ENCODE results near the gene SLBP. TPM values are rescaled to one million over a fixed set of nuclear protein-coding genes. Genes with fewer than 3 reads are reported as not detected.

Gene SLBP
- total RNA-seq, 2 experiments from 2014 or later: 115 to 117 TPM

DNA sequence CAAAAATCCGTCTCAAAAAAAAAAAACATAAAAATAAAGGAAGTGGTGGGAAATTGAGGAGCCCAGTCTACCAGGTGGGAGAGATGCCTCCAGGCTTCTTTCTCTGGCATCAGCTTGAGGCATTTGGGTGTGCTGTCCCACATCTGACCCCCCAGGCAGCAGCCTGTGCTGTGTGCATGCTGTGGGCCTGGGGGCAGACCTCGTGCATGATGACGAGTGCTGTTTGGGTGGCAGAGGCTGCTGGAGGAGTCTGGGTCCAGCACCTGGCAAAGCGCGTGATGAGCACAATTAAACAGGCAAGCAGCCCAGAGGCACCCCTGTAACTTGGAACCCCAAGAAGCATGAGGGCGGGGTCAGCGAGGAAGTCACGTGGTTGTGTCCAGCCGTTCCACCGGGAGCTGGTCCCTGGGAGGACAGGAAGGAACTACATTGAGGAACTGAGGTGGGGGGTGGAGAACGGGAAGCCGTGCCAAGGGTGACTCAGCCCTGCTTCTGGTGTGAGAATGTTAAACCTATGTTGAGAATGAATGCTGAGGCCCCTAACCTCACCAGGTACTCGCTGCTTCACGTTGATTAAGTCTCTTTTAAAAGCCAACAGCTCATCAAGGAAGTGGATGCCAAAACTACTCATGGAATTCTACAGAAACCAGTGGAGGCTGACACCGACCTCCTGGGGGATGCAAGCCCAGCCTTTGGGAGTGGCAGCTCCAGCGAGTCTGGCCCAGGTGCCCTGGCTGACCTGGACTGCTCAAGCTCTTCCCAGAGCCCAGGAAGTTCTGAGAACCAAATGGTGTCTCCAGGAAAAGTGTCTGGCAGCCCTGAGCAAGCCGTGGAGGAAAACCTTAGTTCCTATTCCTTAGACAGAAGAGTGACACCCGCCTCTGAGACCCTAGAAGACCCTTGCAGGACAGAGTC is 15.3 kb upstream of the SLBP start:
- ChIA-PET CTCF (interaction anchor here (0.8 to 15.4 kb wide), 8 partner anchors 14 to 70 kb away, joined by 3 to 257 read pairs (median 3); no protein-coding TSS in a partner anchor), POLR2A (interaction anchor here (0.8 to 11.2 kb wide), 7 partner anchors 12 to 145 kb away, joined by 3 to 190 read pairs (median 3); partner anchors contain the start of gene SLBP)
- TF ChIP-seq CTCF (IDR thresholded peaks at IDR 0.05): no peak
- peaks cover 70% of the 10 kb centered on the region for H3K36me3 Mint-ChIP-seq (ENCODE audit: low read depth)
- ATAC-seq: no peak
- peaks cover 59% of the 10 kb centered on the region for H3K4me1 Mint-ChIP-seq (ENCODE audit: low read depth)
- no peaks in the 10 kb centered on the region for H3K27me3 Mint-ChIP-seq
- intact Hi-C loops (cut with micrococcal nuclease): loop anchor here (2.0 kb wide), 1 partner anchor 35 kb away; no protein-coding TSS in a partner anchor
- no peak overlapping the region for H3K27ac Mint-ChIP-seq
- DNase-seq: no peak
- no peak overlapping the region for H3K4me3 Mint-ChIP-seq
- no peaks in the 10 kb centered on the region for H3K9me3 Mint-ChIP-seq

DNA sequence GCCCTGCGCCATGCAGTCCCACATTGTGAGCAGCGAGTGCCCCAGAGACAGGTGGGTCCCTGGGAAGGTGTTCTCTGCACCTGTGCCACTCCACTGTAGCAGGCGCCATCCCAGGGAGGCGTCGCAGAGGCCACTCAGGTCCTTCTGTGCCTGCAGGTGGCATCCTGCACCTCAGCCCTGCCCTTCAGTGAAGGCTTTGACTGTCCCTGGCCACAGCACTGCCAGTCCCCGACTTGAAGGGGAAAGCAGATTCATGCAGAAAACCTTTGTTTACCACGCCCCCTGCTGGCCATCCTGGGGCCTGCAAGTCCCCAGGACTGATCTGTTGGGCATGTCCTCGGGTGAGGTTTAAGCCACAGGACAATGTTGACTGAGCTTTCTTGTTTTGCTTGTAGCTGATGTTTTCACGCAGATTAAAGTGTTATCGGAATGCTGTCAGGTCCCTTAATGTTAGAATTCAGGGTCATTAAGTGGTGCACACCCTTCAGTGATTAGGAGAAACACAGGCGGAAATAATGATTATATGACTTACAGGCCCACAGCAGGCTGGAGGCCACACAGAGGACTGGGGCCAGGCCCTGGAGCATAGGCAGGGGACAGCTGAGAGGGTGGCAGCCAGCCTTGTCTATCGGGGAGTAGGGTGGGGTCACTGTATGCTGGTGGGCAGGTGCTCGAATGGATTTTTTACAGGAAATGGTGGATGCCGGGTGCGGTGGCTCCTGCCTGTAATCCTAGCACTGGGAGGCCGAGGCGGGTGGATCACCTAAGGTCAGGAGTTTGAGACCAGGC is 14.2 kb upstream of the SLBP start:
- CTCF ChIA-PET: interaction anchor here (0.6 to 15.4 kb wide), 14 partner anchors 9 to 150 kb away, joined by 3 to 257 read pairs (median 4); partner anchors contain the start of gene SLBP
- no peak overlapping the region for H3K4me3 Mint-ChIP-seq

GRCh38 chr4:1725521-1725920 is 13.4 kb upstream of the SLBP start:
- Mint-ChIP-seq H3K4me3 (no peak overlapping the region), H3K4me1 (ENCODE audit: low read depth) (peaks cover 53% of the 10 kb centered on the region), H3K27me3 (no peaks in the 10 kb centered on the region), H3K36me3 (ENCODE audit: low read depth) (peaks cover 66% of the 10 kb centered on the region), H3K9me3 (no peaks in the 10 kb centered on the region), H3K27ac (peak overlapping the region; percentile 55)
- ChIA-PET POLR2A (interaction anchor here (0.8 to 11.2 kb wide), 4 partner anchors 15 to 33 kb away, joined by 3 to 190 read pairs (median 4); partner anchors contain the start of gene SLBP), CTCF (interaction anchor here (0.8 to 15.4 kb wide), 7 partner anchors 8 to 42 kb away, joined by 3 to 257 read pairs (median 5); partner anchors contain the start of gene SLBP)
- intact Hi-C loops (cut with micrococcal nuclease): no loop called here
- no peak for TF ChIP-seq CTCF (IDR thresholded peaks at IDR 0.05)
- ATAC-seq (no peak), DNase-seq (no peak)

More for the DNA sequence above, 14.2 kb upstream of the SLBP start:
- TF ChIP-seq CTCF (IDR thresholded peaks at IDR 0.05): peak; percentile 95
- intact Hi-C loops (cut with micrococcal nuclease): loop anchor here (2.0 kb wide), 1 partner anchor 34 kb away; no protein-coding TSS in a partner anchor
- ATAC-seq (peak; percentile 29), DNase-seq (peak; percentile 95)
- peaks cover 58% of the 10 kb centered on the region for H3K4me1 Mint-ChIP-seq (ENCODE audit: low read depth)
- peaks cover 70% of the 10 kb centered on the region for H3K36me3 Mint-ChIP-seq (ENCODE audit: low read depth)
- POLR2A ChIA-PET: interaction anchor here (0.8 to 11.2 kb wide), 5 partner anchors 13 to 34 kb away, joined by 3 to 190 read pairs (median 4); partner anchors contain the start of gene SLBP
- H3K27me3 Mint-ChIP-seq: no peaks in the 10 kb centered on the region
- peak overlapping the region; percentile 73 for H3K27ac Mint-ChIP-seq
- no peaks in the 10 kb centered on the region for H3K9me3 Mint-ChIP-seq

GRCh38 chr4:1723131-1723801 is 11.1 kb upstream of the SLBP start:
- intact Hi-C loops (cut with micrococcal nuclease): no loop called here
- H3K36me3 Mint-ChIP-seq (ENCODE audit: low read depth): peaks cover 62% of the 10 kb centered on the region
- H3K4me1 Mint-ChIP-seq (ENCODE audit: low read depth): peaks cover 53% of the 10 kb centered on the region

More at GRCh38 chr4:1723131-1723801, 11.1 kb upstream of the SLBP start:
- ATAC-seq (peak; percentile 43), DNase-seq (peak; percentile 84)
- TF ChIP-seq CTCF (IDR thresholded peaks at IDR 0.05): no peak
- Mint-ChIP-seq H3K4me3 (peak overlapping the region; percentile 97), H3K27me3 (no peaks in the 10 kb centered on the region), H3K9me3 (no peaks in the 10 kb centered on the region), H3K27ac (peak overlapping the region; percentile 99)
- ChIA-PET CTCF (interaction anchor here (0.8 to 15.4 kb wide), 6 partner anchors 9 to 31 kb away, joined by 4 to 257 read pairs (median 6); partner anchors contain the start of gene SLBP), POLR2A (interaction anchor here (0.7 to 11.2 kb wide), 16 partner anchors 10 to 150 kb away, joined by 3 to 190 read pairs (median 4); partner anchors contain the start of genes LETM1, NSD2 and SLBP)

Data from activated CD8-positive, alpha-beta T cell treated with anti-CD3 and anti-CD28 coated beads for 36 hours (primary cell).